Tibial nerve (tissue), 4 donors: Measurements from ENCODE around the gene PHRF1. TPM values are rescaled to one million over a fixed set of nuclear protein-coding genes. Genes with fewer than 3 reads are reported as not detected.

Experiments used
- DNase-seq, 2 donors: peaks; one replicate each; pipeline ENCODE4 v3.0.0-alpha.2; 2019; ENCODE audit warnings: low spot score in 2 of 2
- H3K27ac ChIP-seq, 4 donors: fragments of 200-600 bp; sonication (generic) in 3 of 4; one replicate each; pipeline ENCODE4 v1.5.1; 2017 to 2019; ENCODE audit warnings: mild to moderate bottlenecking in 1 of 4
- H3K27me3 ChIP-seq, 2 donors: fragments of 200-600 bp; sonication (generic) in 1 of 2; one replicate each; pipeline versions ENCODE4 v1.5.1 to v1.6.0; 2017 to 2019
- H3K36me3 ChIP-seq, 3 donors: fragments of 200-600 bp; sonication (generic); one replicate each; pipeline ENCODE4 v1.5.1; 2018 to 2019
- H3K4me1 ChIP-seq, 4 donors: fragments of 200-600 bp; sonication (generic) in 3 of 4; one replicate each; pipeline ENCODE4 v1.5.1; 2017 to 2019
- H3K4me3 ChIP-seq, 4 donors: fragments of 200-600 bp; sonication (generic) in 3 of 4; one replicate each; pipeline ENCODE4 v1.5.1; 2017 to 2019; ENCODE audit warnings: mild to moderate bottlenecking in 1 of 4, moderate library complexity in 1 of 4
- H3K9me3 ChIP-seq, 4 donors: fragments of 200-600 bp; sonication (generic) in 3 of 4; one replicate each; pipeline ENCODE4 v1.5.1; 2017 to 2019
- EP300 ChIP-seq, 2 donors: sonication (generic); formaldehyde crosslinking; IDR thresholded peaks; one replicate each; pipeline ENCODE4 v1.6.1; 2017; ENCODE audit warnings: antibody characterized with exemption in 2 of 2, mild to moderate bottlenecking in 1 of 2
- POLR2A ChIP-seq, 2 donors: fragments of 450-650 bp; IDR thresholded peaks; one replicate each; pipeline ENCODE4 v1.6.1; 2017; ENCODE audit warnings: antibody characterized with exemption in 2 of 2, mild to moderate bottlenecking in 2 of 2, moderate library complexity in 2 of 2
- WGBS, 2 donors: methylation state at CpG; one replicate each; pipeline ENCODE4 v1.1.5; 2018; 5-methylcytosine and 5-hydroxymethylcytosine counted together
- total RNA-seq, 4 donors: library from RNA; depleted of rRNA; stranded (reverse); fragments of >200 nt; gene quantifications; one replicate each; pipeline ENCODE4 v1.1.0, GENCODE V29; 2016
- TF ChIP-seq, protein P1 (sequence below), 5 experiments: fragments of 200-600 bp in 3 of 5; fragments of 450-650 bp in 2 of 5; sonication (generic) in 3 of 5; IDR thresholded peaks; one replicate each; pipeline ENCODE4 v1.5.1; 2016 to 2019; ENCODE audit warnings: antibody characterized with exemption in 5 of 5, mild to moderate bottlenecking in 3 of 5, moderate library complexity in 2 of 5

PHRF1 gene
- total RNA-seq, 4 donors from 2014 or later = 27.1 to 49.2 (median 34.9) TPM

- H3K9me3 ChIP-seq = no peaks in the 10 kb centered on the region
- no peaks in the 10 kb centered on the region for H3K4me1 ChIP-seq
- TF ChIP-seq, protein P1, sequence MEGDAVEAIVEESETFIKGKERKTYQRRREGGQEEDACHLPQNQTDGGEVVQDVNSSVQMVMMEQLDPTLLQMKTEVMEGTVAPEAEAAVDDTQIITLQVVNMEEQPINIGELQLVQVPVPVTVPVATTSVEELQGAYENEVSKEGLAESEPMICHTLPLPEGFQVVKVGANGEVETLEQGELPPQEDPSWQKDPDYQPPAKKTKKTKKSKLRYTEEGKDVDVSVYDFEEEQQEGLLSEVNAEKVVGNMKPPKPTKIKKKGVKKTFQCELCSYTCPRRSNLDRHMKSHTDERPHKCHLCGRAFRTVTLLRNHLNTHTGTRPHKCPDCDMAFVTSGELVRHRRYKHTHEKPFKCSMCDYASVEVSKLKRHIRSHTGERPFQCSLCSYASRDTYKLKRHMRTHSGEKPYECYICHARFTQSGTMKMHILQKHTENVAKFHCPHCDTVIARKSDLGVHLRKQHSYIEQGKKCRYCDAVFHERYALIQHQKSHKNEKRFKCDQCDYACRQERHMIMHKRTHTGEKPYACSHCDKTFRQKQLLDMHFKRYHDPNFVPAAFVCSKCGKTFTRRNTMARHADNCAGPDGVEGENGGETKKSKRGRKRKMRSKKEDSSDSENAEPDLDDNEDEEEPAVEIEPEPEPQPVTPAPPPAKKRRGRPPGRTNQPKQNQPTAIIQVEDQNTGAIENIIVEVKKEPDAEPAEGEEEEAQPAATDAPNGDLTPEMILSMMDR (IDR thresholded peaks at IDR 0.05) = no peak
- no peak for TF ChIP-seq POLR2A (IDR thresholded peaks at IDR 0.05)
- TF ChIP-seq EP300 (IDR thresholded peaks at IDR 0.05) = no peak
- H3K4me3 ChIP-seq = no peak overlapping the region
- peaks cover 2 to 99% (median 42%) of the 10 kb centered on the region in 3 donors for H3K36me3 ChIP-seq
- no peaks in the 10 kb centered on the region for H3K27me3 ChIP-seq
- no peak for DNase-seq
- H3K27ac ChIP-seq = no peak overlapping the region
- WGBS, 2 donors = 91 to 96% methylated on average over 22 of the region's 22 CpGs
These were observed 16.2 kb downstream of the PHRF1 start for GRCh38 chr11:592501-592900.

- no peak for DNase-seq
- Histone ChIP-seq H3K4me1 (no peaks in the 10 kb centered on the region), H3K4me3 (no peak overlapping the region), H3K9me3 (no peaks in the 10 kb centered on the region), H3K36me3 (peaks cover 2 to 99% (median 46%) of the 10 kb centered on the region in 3 donors), H3K27me3 (no peaks in the 10 kb centered on the region), H3K27ac (no peak overlapping the region)
- 91 to 92% methylated on average over 10 of the region's 10 CpGs for WGBS, 2 donors
- TF ChIP-seq EP300 (IDR thresholded peaks at IDR 0.05) (no peak), POLR2A (IDR thresholded peaks at IDR 0.05) (no peak)
- TF ChIP-seq, protein P1 (IDR thresholded peaks at IDR 0.05) = no peak
These were observed 16.6 kb downstream of the PHRF1 start for GRCh38 chr11:592918-593317.

DNA sequence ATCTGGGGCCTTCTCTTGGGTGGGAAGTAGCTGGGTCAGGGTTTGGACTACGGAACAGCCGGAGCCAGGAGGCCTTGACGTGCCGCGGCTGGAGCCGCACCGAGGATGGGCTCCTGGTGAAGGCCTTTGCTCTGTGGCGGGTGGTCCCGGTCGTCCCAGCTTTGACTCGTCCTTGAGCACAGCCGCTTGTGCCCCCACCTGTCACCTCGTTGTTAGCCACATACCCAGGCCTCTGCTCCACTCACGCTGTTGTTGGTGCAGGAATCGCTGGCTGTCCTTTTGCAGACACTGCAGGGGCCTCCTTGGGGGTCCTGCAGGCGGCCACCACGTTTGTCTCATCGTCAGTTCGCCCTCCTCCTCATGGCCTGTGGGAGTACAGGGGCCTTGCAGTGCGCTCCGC lies 17.1 kb downstream of the PHRF1 start:
- no peak overlapping the region for H3K4me3 ChIP-seq
- peaks cover 2 to 99% (median 50%) of the 10 kb centered on the region in 3 donors for H3K36me3 ChIP-seq
- no peaks in the 10 kb centered on the region for H3K9me3 ChIP-seq
- no peaks in the 10 kb centered on the region for H3K27me3 ChIP-seq
- TF ChIP-seq, protein P1 (IDR thresholded peaks at IDR 0.05) = no peak
- TF ChIP-seq EP300 (IDR thresholded peaks at IDR 0.05) (no peak), POLR2A (IDR thresholded peaks at IDR 0.05) (no peak)
- no peak for DNase-seq
- no peak overlapping the region for H3K27ac ChIP-seq
- WGBS, 2 donors = 91 to 94% methylated on average over 20 to 21 of the region's 21 CpGs
- H3K4me1 ChIP-seq = no peaks in the 10 kb centered on the region

DNA sequence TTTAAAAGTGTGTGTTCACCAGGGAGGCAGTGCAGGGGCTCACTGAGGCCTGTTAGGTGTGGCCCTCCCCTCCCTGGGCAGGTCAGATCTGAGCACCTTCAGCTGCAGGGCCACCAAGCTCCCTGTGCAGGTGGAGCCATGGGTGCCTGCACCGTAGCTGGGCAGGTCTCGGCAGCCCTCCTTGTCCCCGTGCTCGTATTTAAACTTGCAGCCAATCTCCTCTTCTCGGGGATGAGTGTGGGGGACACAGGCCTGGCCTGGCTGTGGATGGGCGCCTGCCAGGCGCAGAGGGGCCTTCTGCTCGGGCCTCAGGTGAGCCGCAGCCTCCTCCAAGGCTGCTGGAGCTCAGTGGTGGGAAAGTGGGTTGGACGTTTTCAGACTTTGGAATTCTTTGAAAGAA lies 19.1 kb downstream of the PHRF1 start:
- Histone ChIP-seq H3K27ac (no peak overlapping the region), H3K9me3 (no peaks in the 10 kb centered on the region), H3K4me1 (no peaks in the 10 kb centered on the region), H3K27me3 (no peaks in the 10 kb centered on the region), H3K4me3 (no peak overlapping the region), H3K36me3 (peaks cover 2 to 99% (median 54%) of the 10 kb centered on the region in 3 donors)
- WGBS, 2 donors = 81 to 91% methylated on average over 10 of the region's 10 CpGs
- DNase-seq = no peak
- TF ChIP-seq, protein P1 (IDR thresholded peaks at IDR 0.05) = no peak
- TF ChIP-seq POLR2A (IDR thresholded peaks at IDR 0.05) = no peak
- no peak for TF ChIP-seq EP300 (IDR thresholded peaks at IDR 0.05)

GRCh38 chr11:596374-596773 lies 20.1 kb downstream of the PHRF1 start:
- TF ChIP-seq POLR2A (IDR thresholded peaks at IDR 0.05) (no peak), EP300 (IDR thresholded peaks at IDR 0.05) (no peak)
- TF ChIP-seq, protein P1 (IDR thresholded peaks at IDR 0.05) = no peak
- 91 to 95% methylated on average over 8 to 10 of the region's 10 CpGs for WGBS, 2 donors
- H3K27ac ChIP-seq = no peak overlapping the region
- peaks cover 2 to 99% (median 57%) of the 10 kb centered on the region in 3 donors for H3K36me3 ChIP-seq
- no peaks in the 10 kb centered on the region for H3K4me1 ChIP-seq
- no peak for DNase-seq
- no peaks in the 10 kb centered on the region for H3K27me3 ChIP-seq
- H3K4me3 ChIP-seq = no peak overlapping the region
- H3K9me3 ChIP-seq = no peaks in the 10 kb centered on the region
